RWPE1 (cell line): ENCODE data around the gene TRIM38.

ENCODE experiments used
- CTCF ChIA-PET: fragments of 350-600 bp; sonication (Branson Sonifier 250); formaldehyde crosslinking; extraction: SDS; loops from one replicate; lab custom pipeline; 2021; lab: Yijun Ruan, JAX
- POLR2A ChIA-PET: fragments of 400-600 bp; formaldehyde crosslinking; extraction: SDS; loops from one replicate; lab custom pipeline; 2020; ENCODE audit warnings: antibody characterized with exemption; ENCODE audit not compliant: low non-redundant PET; lab: Yijun Ruan, JAX
- DNase-seq: peaks from one replicate; pipeline ENCODE4 v3.0.0; 2012; ENCODE audit warnings: low spot score
- H3K27ac ChIP-seq: fragments of 450-650 bp; 2 replicates; pipeline ENCODE4 v1.5.1; 2017
- TF ChIP-seq, protein P1 (sequence below): fragments of 450-650 bp; conservative IDR thresholded peaks from 2 replicates; pipeline ENCODE4 v1.5.1; 2017; ENCODE audit warnings: low read depth, mild to moderate bottlenecking

Gene TRIM38

DNA sequence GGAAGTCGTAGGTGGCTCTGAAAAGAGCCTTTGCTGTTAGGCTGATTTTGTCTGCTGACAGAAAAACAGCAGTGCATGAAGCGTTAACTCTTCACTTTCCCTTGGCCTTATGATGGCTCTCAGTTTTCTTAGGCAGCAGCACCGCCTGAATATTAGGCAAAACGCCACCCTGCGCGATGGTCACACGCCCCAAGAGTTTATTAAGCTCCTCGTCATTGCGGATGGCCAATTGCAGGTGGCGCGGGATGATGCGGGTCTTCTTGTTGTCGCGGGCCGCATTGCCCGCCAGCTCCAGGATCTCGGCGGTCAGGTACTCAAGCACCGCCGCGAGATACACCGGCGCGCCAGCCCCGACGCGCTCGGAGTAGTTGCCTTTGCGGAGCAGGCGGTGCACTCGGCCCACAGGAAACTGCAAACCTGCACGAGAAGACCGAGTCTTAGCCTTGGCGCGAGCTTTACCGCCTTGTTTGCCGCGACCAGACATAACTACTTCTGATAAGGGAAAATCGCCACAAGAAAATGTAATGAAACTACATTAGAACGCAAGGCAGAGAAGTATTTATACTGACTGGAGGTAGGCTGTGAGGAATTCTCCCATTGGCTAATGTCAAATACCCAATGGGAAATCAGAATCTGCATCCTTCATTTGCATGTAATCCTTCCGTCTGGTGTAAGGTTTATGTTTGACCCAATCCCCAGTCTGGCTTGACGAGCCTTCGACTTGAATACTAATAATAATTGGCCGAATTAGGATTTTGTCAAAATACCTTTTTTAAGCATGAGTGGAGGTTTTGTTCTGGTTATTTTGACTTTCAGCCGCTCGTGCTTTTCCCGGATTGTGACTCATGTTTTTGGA, 70.7 kb downstream of the TRIM38 start:
- peak overlapping the region; percentile 99 for H3K27ac ChIP-seq
- DNase-seq = peak; percentile 93
- ChIA-PET CTCF (interaction anchor here (0.6 kb wide), 1 partner anchor 539 kb away, joined by 3 read pairs; no protein-coding TSS in a partner anchor), POLR2A (interaction anchor here (0.6 to 3.2 kb wide), 3 partner anchors 11 to 90 kb away, joined by 4 to 33 read pairs (median 5); a partner anchor contains a TSS)
- TF ChIP-seq, protein P1, sequence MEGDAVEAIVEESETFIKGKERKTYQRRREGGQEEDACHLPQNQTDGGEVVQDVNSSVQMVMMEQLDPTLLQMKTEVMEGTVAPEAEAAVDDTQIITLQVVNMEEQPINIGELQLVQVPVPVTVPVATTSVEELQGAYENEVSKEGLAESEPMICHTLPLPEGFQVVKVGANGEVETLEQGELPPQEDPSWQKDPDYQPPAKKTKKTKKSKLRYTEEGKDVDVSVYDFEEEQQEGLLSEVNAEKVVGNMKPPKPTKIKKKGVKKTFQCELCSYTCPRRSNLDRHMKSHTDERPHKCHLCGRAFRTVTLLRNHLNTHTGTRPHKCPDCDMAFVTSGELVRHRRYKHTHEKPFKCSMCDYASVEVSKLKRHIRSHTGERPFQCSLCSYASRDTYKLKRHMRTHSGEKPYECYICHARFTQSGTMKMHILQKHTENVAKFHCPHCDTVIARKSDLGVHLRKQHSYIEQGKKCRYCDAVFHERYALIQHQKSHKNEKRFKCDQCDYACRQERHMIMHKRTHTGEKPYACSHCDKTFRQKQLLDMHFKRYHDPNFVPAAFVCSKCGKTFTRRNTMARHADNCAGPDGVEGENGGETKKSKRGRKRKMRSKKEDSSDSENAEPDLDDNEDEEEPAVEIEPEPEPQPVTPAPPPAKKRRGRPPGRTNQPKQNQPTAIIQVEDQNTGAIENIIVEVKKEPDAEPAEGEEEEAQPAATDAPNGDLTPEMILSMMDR = no peak

DNA sequence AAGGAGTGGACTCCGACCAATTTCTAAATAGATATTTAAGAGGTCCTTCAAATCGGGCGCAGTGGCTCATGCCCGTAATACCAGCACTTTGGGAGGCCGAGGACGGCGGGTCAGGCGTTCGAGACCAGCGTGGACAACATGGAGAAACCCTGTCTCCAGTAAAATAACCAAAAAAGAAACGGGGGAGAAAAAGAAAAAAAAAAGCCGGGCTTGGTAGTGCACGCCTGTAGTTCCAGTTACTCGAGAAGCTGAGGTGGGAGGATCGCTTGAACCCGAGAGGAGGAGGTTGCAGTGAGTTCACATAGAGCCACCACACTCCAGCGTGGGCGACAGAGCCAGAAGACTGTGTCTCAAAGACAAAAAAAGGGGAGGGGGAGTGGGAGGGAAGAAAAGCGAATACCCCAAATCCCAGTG, 71.3 kb downstream of the TRIM38 start:
- DNase-seq = no peak
- POLR2A ChIA-PET = interaction anchor here (3.2 kb wide), 1 partner anchor 11 kb away, joined by 33 read pairs; a partner anchor contains a TSS
- CTCF ChIA-PET = interaction anchor here (0.7 kb wide), 3 partner anchors 30 to 1379 kb away, joined by 3 to 5 read pairs (median 3); no protein-coding TSS in a partner anchor
- TF ChIP-seq, protein P1 = no peak
- H3K27ac ChIP-seq = peak overlapping the region; percentile 99

DNA sequence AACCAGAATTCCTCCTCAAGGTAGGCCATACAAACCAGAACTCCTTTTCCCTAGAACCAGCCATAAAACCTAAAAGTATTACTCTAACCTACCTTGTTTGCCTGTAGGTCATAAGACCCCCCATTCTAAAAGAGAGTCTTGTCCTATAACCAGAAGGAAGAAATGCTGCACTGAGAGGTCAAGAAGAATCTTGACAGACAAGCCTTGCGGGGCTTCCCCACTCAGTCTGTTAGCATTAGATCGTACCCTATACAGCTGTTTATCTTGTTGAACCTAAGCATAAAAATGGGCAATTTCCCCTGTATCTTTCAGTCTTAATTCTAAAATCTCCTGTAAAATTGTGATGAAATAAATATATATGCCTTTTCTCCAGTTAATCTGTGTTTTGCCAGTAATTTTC, 72.3 kb downstream of the TRIM38 start:
- POLR2A ChIA-PET = interaction anchor here (1.0 kb wide), 1 partner anchor 9 kb away, joined by 3 read pairs; a partner anchor contains a TSS
- DNase-seq = no peak
- no peak overlapping the region for H3K27ac ChIP-seq
- TF ChIP-seq, protein P1 = no peak
- CTCF ChIA-PET = no interaction called here
